CD4-positive, alpha-beta T cell treated with Interleukin-17A for 4 hours (primary cell): ENCODE results near the gene ZBED1.

Source experiments
- DNase-seq: peaks from one replicate; pipeline ENCODE4 v3.0.0-alpha.2; 2020; ENCODE audit warnings: mixed read lengths

Gene ZBED1

DNA sequence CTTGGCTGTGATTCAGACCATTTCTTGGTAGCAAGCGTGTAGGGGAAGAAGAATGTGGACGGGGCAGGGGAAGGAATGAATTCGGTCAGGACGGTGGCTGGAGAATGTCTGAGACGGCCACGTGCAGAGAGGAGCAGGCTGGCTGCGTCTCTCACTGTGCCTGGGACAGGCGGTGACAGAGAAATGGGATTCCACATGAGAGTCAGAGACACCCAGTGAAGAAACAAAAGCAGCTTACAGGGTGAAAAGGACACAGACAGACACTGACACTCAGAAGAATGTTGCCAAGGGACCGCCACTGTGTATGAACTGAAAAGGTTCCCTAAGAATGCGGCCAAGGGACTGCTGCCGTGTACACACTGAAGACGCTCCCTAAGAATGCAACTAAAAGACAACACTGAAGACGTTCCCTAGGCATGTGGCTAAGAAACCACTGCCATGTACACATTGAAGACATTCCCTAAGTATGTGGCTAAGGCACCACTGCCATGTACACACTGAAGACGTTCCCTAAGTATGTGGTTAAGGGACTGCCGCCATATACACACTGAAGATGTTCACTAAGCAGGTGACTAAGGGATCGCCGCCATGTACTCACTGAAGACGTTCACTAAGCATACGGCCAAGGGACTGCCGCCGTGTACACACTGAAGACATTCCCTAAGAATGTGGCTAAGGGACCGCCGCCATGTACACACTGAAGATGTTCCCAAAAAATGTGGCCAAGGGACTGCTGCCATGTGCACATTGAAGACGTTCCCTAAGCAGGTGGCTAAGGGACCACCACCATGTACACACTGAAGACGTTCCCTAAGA is 49.1 kb downstream of the ZBED1 start:
- DNase-seq, result no peak

DNA sequence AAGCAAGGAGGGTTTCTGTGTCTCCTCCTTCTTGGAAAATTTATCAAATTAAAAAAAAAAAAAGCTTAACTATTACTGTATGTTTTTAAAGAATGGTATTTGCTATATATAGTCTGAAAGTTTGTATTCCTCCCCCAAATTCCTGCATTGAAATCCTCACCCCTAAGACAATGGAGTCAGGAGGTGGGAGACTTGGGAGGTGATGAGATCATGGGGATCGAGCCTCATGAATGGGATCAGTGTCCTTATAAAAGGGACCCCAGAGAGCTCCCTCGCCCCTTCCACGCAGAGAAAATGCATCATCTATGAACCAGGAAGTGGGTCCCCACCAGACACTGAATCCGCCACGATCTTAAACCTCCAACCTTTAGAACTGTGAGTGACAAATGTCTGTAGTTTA is 50.1 kb downstream of the ZBED1 start:
- no peak for DNase-seq

DNA sequence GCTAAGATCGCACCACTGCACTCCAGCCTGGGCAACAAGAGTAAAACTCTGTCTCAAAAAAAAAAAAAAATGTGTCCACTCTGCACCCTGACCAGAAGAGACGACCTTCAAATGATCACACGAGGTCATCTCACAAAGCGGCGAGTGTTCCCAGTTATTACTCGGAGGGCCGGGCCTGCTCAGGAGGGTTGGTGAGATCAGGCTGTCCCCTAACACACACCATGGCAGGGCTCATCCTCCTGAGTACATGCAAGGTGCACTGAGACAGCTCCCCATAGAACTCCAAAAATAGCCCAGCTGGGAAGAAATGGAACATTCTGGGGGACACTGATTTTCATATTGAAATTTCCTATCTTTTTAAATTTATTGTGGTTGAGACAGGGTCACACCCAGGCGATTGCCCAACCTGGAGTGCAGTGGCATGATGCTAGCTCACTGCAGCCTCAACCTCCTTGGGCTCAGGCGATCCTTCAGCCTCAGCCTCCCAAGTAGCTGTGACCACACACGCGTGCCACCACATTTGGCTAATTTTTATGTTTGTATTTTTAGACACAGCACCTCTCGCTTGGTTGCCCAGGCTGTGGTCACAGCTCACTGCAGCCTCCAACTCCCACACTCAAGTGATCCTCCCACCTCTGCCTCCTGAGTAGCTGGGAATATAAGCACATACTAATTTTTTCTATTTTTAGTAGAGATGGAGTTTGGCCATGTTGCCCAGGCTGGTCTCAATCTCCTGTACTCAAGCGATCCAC is 51.5 kb downstream of the ZBED1 start:
- DNase-seq, result no peak

DNA sequence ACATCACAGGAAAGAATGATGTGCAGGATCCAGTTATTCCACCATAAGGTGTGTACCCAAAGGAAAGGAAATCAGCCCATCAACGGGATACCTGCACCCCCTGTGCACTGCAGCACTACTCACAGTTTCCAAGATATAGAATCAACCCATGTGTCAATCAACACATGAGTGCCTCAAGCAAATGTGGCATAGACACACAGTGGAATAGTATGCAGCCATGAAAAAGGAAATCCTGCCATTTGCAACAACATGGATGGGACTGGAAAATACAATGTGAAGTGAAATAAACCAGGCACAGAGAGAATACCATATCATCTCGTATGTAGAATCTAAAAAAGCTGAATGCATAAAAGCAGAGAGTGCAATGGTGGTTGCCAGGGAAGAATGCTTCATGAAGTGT is 53.3 kb downstream of the ZBED1 start:
- no peak for DNase-seq

DNA sequence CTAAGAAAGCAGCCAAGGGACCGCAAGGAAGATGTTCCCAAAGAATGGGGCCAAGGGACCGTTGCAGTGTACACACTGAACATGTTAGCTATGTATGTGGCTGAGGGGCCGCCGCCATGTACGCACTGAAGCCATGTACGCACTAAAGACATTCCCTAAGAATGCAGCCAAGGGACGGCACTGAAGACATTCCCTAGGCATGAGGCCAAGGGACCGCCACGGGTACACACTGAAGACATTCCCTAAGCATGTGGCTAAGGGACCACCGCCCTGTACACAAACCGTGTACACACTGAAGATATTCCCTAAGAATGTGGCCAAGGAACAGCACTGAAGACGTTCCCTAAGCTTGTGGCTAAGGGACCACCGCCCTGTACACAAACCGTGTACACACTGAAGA is 54.0 kb downstream of the ZBED1 start:
- DNase-seq, result no peak

DNA sequence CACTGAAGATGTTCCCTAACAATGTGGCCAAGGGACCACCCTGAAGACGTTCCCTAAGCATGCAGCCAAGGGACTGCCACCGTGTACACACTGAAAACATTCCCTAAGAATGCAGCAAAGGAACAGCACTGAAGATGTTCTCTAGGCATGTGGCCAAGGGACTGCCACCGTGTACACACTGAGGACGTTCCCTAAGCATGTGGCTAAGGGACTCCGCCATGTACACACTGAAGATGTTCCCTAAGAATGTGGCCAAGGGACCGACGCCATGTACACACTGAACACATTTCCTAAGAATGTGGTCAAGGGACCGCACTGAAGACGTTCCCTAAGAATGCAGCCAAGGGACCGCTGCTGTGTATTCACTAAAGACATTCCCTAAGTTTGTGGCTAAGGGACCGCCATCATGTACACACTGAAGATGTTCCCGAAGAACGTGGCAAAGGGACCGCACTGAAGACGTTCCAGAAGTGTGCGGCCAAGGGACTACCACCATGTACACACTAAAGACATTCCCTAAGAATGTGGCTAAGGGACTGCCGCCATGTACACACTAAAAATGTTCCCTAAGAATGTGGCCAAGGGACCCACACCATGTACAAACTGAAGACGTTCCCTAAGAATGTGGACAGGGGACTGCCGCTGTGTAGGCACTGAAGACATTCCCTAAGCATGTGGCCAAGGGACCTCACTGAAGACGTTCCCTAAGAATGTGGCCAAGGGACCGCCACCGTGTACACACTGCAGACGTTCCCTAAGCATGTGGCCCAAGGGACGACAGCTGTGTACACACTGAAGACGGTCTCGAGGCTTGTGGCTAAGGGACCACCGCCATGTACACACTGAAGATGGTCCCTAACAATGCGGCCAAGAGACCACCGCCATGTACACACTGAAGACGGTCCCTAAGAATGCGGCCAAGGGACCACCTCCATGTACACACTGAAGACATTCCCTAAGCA is 54.8 kb downstream of the ZBED1 start:
- no peak for DNase-seq

DNA sequence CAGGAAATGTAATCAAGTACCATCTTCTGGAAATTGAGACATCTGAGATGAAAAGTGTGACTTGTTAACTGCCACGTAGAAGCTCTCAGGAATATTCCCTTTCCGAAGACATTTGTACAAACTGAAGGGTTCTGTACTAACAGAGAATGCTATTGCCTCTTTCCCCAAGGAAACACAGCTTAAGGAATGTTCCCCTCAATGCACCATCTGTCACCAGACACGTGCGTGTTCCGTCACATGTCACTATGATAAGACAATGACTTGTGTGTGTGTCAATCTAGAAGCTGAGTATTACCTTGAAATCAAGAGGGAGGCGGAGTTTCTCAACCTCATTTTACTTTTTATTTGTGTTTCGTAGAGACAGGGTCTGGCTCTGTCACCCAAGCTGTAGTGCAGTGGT is 58.1 kb downstream of the ZBED1 start:
- DNase-seq, result no peak

DNA sequence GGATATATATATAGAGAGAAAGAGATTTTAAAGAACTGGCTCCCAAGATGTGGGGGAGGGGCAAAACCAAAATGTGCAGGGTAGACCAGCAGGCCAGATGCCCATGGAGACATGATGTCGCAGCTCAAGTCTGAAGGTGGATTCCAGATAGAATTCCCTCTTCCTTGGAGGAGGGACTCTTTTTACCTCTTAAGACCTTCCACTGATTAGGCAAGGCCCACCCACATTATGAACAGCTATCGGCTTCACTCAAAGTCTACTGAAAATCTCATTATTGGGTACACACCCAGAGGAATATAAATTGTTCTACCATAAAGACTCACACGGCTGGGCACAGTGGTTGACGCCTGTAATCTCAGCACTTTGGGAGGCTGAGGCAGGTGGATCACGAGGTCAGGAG is 59.3 kb downstream of the ZBED1 start:
- no peak for DNase-seq

DNA sequence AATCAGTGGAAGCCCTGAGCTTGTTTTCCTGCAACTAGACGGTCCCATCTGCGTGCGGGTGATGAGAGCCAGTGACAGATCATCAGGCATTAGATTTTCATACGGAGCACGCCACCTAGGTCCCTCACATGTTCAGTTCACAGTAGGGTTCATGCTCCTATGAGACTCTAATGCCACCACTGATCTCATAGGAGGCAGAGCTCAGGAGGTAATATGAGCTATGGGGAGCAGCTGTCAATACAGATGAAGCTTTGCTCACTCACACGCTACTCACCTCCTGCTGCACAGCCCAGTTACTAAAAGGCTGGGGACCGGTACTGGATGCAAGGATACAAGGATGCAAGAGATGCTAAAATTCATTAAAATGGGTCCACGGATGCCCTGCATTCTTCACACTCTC is 61.2 kb downstream of the ZBED1 start:
- DNase-seq, result no peak
